ENCODE measurements around the gene ARF3.
A peak's percentile ranks its signal among the peaks of the same experiment; 100 is the strongest.
"Not testable (repeated sequence)": the region's sequence is repeated elsewhere in the genome, so short reads cannot be mapped to it uniquely, and the experiment has no call there.

Gene ARF3

DNA sequence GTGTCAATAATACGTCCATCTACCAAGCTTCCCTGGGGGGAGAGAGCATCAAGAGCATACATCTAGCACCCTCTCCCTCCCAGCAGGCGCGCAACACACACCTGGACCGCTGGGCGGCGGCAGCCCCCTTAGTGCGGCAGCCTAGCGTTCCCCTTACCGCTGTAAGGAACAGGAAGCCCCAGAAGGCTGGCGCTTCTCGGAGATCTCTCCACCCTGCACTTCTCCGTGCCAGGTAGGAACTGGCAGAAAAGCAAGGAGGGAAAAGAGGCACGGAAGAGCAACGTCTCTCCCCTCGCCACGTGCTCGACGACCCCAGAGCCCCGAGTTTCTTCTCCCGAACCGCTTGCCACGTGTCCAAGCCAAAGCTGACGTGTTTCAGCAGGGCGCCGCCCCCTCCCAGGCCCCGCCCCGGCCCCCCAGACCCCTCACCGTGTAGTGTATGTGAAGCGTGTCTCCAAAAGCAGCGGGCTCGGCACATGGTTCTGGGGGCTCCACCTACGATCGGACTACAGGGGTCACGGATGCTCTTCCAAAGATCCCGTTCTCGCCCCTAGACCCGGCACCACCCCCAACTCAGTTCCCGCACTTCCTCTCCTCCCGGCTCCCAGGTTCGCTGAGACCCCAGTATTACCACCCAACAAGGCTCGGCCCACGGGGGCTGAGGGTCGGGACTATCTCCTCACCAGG is 32.5 kb downstream of the ARF3 start:
- peak; percentile 11 for DNase-seq

DNA sequence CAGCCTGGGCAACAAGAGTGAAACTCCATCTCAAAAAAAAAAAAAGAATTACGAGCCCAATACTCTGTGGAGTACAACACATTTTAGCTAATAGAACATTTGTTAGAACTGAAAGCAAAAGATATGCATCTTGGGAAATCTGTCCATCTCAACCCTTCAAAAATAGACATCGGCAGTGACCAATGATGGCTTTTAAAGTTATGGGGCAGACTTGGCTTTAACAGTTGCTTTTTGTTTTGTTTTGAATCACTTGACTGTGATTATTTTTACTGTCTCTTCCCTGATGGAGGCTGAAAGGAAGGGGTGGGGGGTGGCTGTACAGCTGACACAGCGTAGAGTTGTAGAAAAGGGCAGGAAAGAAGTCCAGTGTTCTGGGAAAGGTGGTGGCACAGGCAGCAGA is 34.2 kb downstream of the ARF3 start:
- no peak for DNase-seq

DNA sequence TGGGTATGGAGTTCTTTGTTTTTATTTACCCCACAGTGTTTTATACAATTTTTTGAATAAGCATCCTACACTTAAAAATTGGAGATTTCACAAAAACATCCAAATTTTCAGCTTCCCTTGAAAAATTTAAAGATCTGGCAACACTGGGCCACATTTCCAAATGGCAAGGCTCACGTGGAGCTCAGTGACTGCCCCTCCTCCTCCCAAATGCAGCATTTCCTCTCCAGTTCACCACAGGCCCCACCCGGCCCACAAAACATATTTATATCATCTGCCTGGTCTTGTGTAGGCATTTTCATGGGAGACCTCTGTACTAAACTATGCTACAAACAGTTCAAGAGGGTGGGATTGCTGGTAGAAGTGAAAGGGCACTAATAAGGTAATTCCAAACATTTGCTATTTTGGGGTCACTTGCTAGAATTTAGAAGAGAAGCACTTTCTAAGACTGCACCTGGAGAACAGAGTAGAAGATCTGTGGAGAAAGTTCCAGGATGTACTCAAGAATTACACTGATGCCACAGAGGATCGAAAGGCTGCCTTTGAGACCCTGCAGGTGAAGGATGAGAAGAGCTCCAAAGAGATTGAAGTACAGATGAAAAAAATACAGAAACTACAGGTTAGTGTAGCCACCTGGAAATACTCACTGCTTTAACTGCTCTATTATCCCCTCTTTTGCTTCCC is 39.3 kb downstream of the ARF3 start:
- DNase-seq, result no peak

DNA sequence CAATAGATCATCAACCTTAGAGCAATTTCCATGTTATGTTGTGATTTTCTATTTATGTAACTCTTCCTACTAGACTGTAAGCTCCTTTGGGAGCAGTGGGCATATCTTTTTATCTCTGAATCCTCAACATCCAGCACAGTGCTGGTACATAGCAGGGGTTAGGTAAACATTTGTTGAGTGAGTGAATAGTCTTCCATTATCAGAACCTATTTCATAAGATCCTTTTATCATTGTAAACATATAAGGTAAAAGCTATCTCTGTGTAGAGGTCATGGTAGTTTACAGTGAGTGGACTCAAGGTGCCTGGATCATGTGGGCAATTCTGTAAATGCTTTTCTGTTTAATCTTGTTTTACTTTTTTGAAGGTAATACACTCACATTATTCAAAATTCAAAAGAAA is 47.1 kb downstream of the ARF3 start:
- DNase-seq, result no peak

DNA sequence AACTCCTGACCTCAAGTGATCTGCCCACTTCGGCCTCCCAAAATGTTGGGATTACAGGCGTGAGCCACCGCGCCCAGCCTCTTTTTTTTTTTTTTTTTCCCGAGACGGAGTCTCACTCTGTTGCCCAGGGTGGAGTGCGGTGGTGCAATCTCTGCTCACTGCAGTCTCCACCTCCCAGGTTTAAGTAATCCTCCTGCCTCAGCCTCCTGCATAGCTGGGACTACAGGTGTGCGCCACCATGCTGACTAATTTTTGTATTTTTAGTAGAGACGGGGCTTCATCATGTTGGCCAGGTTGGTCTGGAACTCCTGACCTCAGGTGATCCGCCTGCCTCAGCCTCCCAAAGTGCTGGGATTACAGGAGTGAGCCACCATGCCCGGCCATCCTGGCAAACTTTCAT is 47.6 kb downstream of the ARF3 start:
- not testable (repeated sequence) for DNase-seq

DNA sequence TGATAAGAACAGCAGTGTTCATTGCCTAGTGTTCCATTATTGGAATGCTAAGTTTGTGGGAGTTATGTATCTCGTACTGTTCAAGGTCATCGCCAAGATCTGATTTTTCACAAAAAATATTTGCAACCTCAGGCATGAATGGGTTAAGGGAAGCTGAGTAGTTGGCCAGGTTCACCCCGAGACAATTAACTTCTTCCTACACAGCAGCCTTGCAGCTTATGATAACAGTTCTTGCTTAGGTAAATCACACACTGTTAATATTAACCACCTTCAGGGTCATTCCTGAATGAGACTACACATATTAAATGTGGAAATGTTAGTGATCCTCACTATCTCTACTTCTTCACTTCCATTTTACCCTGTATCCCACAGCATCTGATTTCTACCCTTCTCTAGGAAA is 50.0 kb downstream of the ARF3 start:
- DNase-seq, result no peak

DNA sequence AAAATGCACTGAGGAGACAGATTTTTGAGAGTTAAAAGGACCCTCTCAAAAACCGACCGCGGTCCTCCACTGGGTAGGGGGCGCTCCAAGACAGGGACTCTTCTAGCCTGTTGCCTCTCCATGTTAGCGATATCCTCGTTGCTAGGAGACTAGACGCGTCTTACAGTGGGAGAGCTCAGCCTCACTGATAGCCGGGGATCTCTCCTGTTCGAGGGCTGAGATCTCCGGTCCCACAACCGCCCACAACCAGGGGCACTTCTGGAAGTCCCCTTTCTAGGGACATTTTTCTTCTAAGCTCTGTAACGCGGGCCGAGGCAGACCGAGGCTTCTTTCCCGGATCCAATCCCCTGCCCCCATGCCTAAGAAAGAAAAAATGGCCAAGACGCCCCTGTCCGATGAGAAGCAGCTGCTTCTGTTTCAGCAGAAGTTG is 53.3 kb downstream of the ARF3 start:
- peak; percentile 53 for DNase-seq

DNA sequence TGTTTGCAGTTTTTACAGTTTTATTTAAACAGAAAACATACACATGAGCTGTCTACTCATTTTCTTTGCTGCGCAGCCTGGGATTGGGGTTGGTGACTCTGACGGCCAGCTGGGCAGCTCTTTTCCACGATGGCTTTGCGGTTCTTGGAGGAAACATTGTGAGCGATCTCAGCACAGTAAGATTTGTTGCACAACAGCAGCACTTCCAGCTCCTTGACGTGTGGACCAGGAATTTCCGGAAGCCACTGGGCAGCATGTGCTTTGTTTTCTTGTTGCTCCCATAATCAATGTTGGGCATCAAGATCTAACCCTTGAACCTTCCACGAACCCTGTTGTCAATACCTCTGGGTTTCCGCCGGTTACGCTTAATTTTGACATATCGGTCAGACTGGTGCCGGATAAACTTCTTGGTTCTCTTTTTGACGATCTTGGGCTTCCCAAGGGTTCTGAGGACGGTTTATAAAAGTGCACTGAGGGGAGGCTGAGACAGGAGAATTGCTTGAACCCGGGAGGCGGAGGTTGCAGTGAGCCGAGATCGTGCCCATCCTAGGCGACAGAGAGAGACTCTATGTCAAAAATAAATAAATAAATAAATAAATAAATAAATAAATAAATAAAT is 53.8 kb downstream of the ARF3 start:
- DNase-seq, result no peak

DNA sequence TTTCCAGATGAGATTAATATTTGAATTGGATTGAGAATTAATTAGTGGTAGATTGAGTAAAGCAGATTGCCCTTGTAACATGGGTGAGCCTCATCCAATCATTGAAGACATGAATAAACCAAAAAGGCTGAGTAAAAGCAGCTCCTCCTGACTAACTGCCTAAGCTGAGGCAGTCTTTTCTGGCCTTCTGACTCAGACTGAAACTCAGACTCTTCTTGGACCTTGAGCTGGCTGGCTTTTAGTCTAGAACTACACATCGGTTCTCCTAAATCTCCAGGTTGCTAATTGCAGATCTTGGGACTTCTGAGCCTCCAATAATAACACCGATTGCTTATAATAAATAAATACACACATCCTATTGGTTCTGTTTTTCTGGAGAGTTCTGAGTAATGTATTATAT is 56.0 kb downstream of the ARF3 start:
- DNase-seq, result peak; percentile 16

DNA sequence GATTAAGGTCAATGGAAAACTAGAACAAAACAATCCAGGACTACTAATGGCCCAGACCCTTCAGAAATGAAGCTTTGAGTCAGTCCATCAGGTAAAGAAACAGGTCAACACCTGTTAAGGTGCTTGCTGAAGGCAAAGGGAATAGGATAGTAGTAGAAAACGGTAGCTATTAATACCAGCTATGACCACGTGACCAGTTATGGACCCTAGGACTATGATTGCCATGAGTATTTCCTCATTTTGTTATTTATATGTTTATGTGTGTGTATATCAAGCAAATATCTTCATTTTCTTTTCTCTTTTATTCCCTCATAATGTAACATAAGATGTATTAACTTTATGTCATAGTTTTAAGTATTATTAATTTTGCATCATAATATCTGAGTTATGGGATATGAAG is 57.6 kb downstream of the ARF3 start:
- DNase-seq, result no peak

DNA sequence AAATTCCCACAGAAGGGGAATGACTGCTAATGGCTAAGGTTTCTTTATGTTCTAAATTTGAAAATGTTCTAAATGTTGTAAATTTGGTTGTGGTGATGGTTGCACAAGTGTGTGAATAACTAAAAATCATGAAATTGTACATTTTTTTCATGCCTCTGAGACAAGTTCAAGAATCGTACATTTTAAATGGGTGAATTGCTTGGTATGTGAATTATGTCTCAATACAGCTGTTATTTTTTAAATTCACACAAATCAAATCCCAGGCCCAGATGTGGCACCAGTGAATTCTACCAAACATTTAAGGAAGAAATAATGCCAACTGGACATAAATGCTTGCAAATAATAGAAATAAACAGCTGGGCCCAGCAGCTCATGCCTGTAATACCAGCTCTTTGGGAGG is 63.0 kb downstream of the ARF3 start:
- DNase-seq, result no peak

DNA sequence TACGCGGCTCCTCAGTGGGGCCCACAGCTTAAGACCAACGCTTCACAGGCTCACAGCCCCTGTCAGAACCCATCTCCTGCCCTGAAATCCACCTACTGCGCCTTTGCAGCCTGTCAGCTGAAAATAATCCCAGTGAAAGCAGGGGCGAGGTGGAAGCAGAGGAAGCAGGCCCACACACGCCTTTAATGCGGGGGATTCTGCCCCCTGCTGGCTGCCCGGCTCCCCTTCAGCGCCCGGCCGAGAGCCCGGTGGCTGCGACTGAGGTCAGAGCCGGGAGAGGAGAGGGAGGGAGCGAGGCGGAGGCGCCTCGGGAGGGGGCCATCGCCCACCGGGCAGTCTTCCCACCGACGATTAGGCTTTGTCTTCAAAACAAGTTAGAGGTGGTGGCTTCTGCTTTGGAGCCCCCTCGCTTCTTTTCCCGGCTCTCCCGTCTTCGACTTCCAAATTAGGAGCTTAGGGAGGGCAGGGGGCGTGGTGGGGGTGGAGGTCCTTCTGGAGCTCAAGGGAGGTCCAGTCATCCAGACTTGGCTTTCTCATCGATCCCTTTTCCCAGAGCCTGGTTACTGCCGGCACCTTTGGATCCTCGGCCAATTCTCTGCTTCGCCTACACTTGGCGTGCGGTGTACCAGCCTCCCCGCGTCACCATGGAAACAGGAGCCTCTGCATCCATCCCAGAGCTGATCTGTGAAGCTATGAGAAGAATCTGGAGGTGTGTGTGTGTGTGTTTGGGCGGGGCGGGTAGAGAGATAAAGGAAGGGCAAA is 66.4 kb downstream of the ARF3 start:
- peak; percentile 54 for DNase-seq

DNA sequence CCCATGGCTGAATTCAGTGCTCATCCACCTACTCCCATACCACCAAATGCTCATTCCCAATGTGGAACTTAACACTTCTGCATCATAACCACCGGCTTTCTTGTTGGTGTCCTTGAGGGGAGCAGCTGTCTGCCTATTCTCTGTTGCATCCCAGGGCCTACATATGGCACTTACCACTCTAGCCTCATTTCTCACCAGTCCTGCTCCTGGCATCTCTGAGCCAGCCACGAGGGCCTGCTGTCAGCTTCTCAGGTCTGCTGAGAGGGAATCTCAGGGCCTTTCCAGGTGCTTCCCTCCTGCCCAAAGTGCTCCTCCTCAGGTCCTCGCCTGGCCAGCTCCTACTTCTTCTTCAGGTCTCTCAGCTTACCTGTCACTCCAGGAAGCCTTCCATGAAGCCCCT is 67.6 kb downstream of the ARF3 start:
- no peak for DNase-seq

Data from HCEC 1CT (cell line).